ENCODE data around the gene EDRF1.

GRCh38 chr10:125802131-125802530 lies 82.6 kb downstream of the EDRF1 start:
- TF ChIP-seq RXRA (CRISPR knock-in tag; IDR thresholded peaks at IDR 0.05), result no peak
- no peak for TF ChIP-seq CTCF (CRISPR knock-in tag; IDR thresholded peaks at IDR 0.05)
- no peak for TF ChIP-seq ELF1 (CRISPR knock-in tag; IDR thresholded peaks at IDR 0.05)
- TF ChIP-seq ZBTB40 (IDR thresholded peaks at IDR 0.05), result no peak
- TF ChIP-seq ZBTB40 (CRISPR knock-in tag; IDR thresholded peaks at IDR 0.05), result no peak
- TF ChIP-seq SRF (IDR thresholded peaks at IDR 0.05; ENCODE audit: low read depth, low read length), result no peak
- no peak for TF ChIP-seq ZNF138 (CRISPR knock-in tag; IDR thresholded peaks at IDR 0.05; ENCODE audit: low read depth)
- TF ChIP-seq ZNF850 (CRISPR knock-in tag; conservative IDR thresholded peaks at IDR 0.05), result no peak
- no peak for TF ChIP-seq ZNF343 (CRISPR knock-in tag; IDR thresholded peaks at IDR 0.05)
- TF ChIP-seq JUN (CRISPR knock-in tag; IDR thresholded peaks at IDR 0.05), result no peak
- TF ChIP-seq RELA (CRISPR knock-in tag; IDR thresholded peaks at IDR 0.05), result no peak

Data from HepG2 (cell line).